Endodermal cell (in vitro differentiated cells): ENCODE results near the gene LIN28B. TPM values are rescaled to one million over a fixed set of nuclear protein-coding genes. Genes with fewer than 3 reads are reported as not detected.
A peak's percentile ranks its signal among the peaks of the same experiment; 100 is the strongest.

Source experiments
- DNase-seq: peaks from one replicate; pipeline ENCODE4 v3.0.0-alpha.2; 2017
- H3K27ac ChIP-seq: 2 replicates; pipeline ENCODE4 v1.5.1; 2013; ENCODE audit warnings: mild to moderate bottlenecking, low read depth, low read length, moderate library complexity
- H3K27me3 ChIP-seq: 2 replicates; pipeline ENCODE4 v1.6.1; 2013; ENCODE audit warnings: mild to moderate bottlenecking, low read length, moderate library complexity; ENCODE audit not compliant: insufficient read depth, control insufficient read depth, poor library complexity, severe bottlenecking
- H3K36me3 ChIP-seq: 2 replicates; pipeline ENCODE4 v1.7.0; 2013; ENCODE audit warnings: mild to moderate bottlenecking, low read length, moderate library complexity; ENCODE audit not compliant: control insufficient read depth, insufficient read depth
- H3K4me1 ChIP-seq: one replicate; pipeline ENCODE4 v1.7.0; 2013; ENCODE audit warnings: low read length; ENCODE audit not compliant: control insufficient read depth, insufficient read depth
- H3K4me3 ChIP-seq: 2 replicates; pipeline ENCODE4 v1.5.1; 2013; ENCODE audit warnings: mild to moderate bottlenecking, low read length, moderate library complexity
- H3K9ac ChIP-seq: 2 replicates; pipeline ENCODE4 v1.6.1; 2013; ENCODE audit warnings: mild to moderate bottlenecking, low read length, moderate library complexity; ENCODE audit not compliant: poor library complexity, severe bottlenecking; ENCODE audit errors: extremely low read depth
- H3K9me3 ChIP-seq: 2 replicates; pipeline ENCODE4 v1.6.1; 2013; ENCODE audit warnings: mild to moderate bottlenecking, low read length, moderate library complexity; ENCODE audit not compliant: control insufficient read depth
- H3K27ac Mint-ChIP-seq: 2 replicates; pipeline ENCODE4 v1.8.0; 2020; ENCODE audit warnings: mixed read lengths
- H3K27me3 Mint-ChIP-seq: 2 replicates; pipeline ENCODE4 v1.8.0; 2021; ENCODE audit warnings: mild to moderate bottlenecking, mixed read lengths; ENCODE audit not compliant: insufficient read depth
- H3K36me3 Mint-ChIP-seq: 2 replicates; pipeline ENCODE4 v1.8.0; 2020; ENCODE audit warnings: low read depth, mixed read lengths
- H3K4me1 Mint-ChIP-seq: 2 replicates; pipeline ENCODE4 v1.8.0; 2020; ENCODE audit warnings: mixed read lengths
- H3K4me3 Mint-ChIP-seq: 2 replicates; pipeline ENCODE4 v1.8.0; 2020; ENCODE audit warnings: mild to moderate bottlenecking, moderate library complexity, mixed read lengths
- H3K9me3 Mint-ChIP-seq: 2 replicates; pipeline ENCODE4 v1.8.0; 2020; ENCODE audit warnings: mild to moderate bottlenecking, mixed read lengths
- CTCF ChIP-seq: fragments of 200-600 bp; sonication (generic); conservative IDR thresholded peaks from 2 replicates; pipeline ENCODE4 v1.5.0; 2021; ENCODE audit warnings: antibody characterized with exemption, mild to moderate bottlenecking
- WGBS, 2 experiments: methylation state at CpG; one replicate each; pipeline versions ENCODE4 v1.1.5 to v1.1.7; 2013; ENCODE audit warnings: missing lambda C conversion rate in 2 of 2, mixed read lengths in 1 of 2; ENCODE audit not compliant: insufficient coverage in 1 of 2, insufficient read length in 1 of 2; 5-methylcytosine and 5-hydroxymethylcytosine counted together
- total RNA-seq, 2 donors: library from RNA; stranded (reverse); fragmentation: NEBNext Ultra II Directional in 1 of 2; extraction: Animal tissue kit (Norgen Biotek cat#: 25700) in 1 of 2; gene quantifications; 2 replicates in 1 of 2; 3 replicates in 1 of 2; pipeline ENCODE4 v1.2.1, GENCODE V29; 2021

Gene LIN28B
- total RNA-seq, 2 donors from 2014 or later = 65.1 to 65.3 TPM

DNA sequence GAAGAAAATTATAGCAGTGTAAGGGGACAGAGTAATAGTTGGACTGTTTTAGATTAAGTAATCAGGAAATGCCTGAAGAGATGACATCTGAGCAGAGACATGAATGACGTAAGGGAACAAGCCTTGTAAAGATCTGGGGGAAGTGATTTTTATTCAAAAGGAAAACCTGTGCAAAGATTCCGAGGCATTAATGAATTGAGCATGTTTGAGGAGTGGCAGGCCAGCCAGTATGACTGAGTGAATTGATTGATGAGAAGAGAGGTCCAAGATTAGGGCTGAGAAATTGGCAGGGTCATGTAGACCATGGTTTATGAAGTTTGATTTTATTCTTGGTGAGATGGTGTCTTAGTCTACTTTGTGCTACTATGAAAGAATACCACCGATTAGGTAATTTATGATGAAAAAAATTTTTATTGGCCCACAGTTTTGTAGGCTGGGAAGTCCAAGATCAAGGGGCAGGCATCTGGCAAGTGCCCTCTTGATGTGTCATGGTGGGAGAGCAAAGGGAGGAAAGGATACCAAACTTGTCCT is 95.1 kb downstream of the LIN28B start:
- Histone ChIP-seq H3K4me1 (no peaks in the 10 kb centered on the region), H3K36me3 (no peaks in the 10 kb centered on the region), H3K9ac (no peak overlapping the region), H3K27ac (no peak overlapping the region), H3K27me3 (no peaks in the 10 kb centered on the region), H3K4me3 (no peak overlapping the region), H3K9me3 (no peaks in the 10 kb centered on the region)
- DNase-seq = no peak
- Mint-ChIP-seq H3K9me3 (peaks cover 10% of the 10 kb centered on the region), H3K4me1 (no peaks in the 10 kb centered on the region), H3K27me3 (no peaks in the 10 kb centered on the region), H3K27ac (no peak overlapping the region), H3K4me3 (no peak overlapping the region), H3K36me3 (peaks cover 29% of the 10 kb centered on the region)
- 68 to 92% methylated on average over 2 to 3 of the region's 3 CpGs for WGBS, 2 experiments
- TF ChIP-seq CTCF = no peak

- Histone ChIP-seq H3K27me3 (no peaks in the 10 kb centered on the region), H3K9me3 (no peaks in the 10 kb centered on the region), H3K9ac (no peak overlapping the region), H3K36me3 (peaks cover 3% of the 10 kb centered on the region), H3K27ac (peak overlapping the region; percentile 71), H3K4me1 (no peaks in the 10 kb centered on the region), H3K4me3 (no peak overlapping the region)
- Mint-ChIP-seq H3K27me3 (no peaks in the 10 kb centered on the region), H3K9me3 (peaks cover 3% of the 10 kb centered on the region), H3K4me1 (no peaks in the 10 kb centered on the region), H3K36me3 (peaks cover 23% of the 10 kb centered on the region), H3K4me3 (no peak overlapping the region), H3K27ac (no peak overlapping the region)
- 88 to 91% methylated on average over 1 to 3 of the region's 3 CpGs for WGBS, 2 experiments
- DNase-seq = no peak
- TF ChIP-seq CTCF = no peak
Measured at GRCh38 chr6:105056646-105057045, 99.7 kb downstream of the LIN28B start.

GRCh38 chr6:105057160-105057559 is 100.3 kb downstream of the LIN28B start:
- Mint-ChIP-seq H3K27me3 (no peaks in the 10 kb centered on the region), H3K4me3 (no peak overlapping the region), H3K27ac (no peak overlapping the region), H3K4me1 (no peaks in the 10 kb centered on the region), H3K9me3 (peaks cover 3% of the 10 kb centered on the region), H3K36me3 (peaks cover 23% of the 10 kb centered on the region)
- H3K4me1 ChIP-seq = no peaks in the 10 kb centered on the region
- H3K9me3 ChIP-seq = no peaks in the 10 kb centered on the region
- peaks cover 3% of the 10 kb centered on the region for H3K36me3 ChIP-seq
- H3K27ac ChIP-seq = no peak overlapping the region
- no peak for DNase-seq
- H3K9ac ChIP-seq = no peak overlapping the region
- no peak for TF ChIP-seq CTCF
- H3K27me3 ChIP-seq = no peaks in the 10 kb centered on the region
- H3K4me3 ChIP-seq = no peak overlapping the region
- 100% methylated on average over 1 of the region's 1 CpG; no CpG with 5 or more reads in 1 of the 2 experiments for WGBS, 2 experiments
